IgD-negative memory B cell (primary cell): Measurements from ENCODE around the gene BFSP2. TPM values are rescaled to one million over a fixed set of nuclear protein-coding genes. Genes with fewer than 3 reads are reported as not detected.

ENCODE experiments used
- H3K27ac Mint-ChIP-seq, 3 donors: one replicate each; pipeline ENCODE4 v1.8.0; 2020 to 2022; ENCODE audit warnings: mild to moderate bottlenecking in 3 of 3, mixed read lengths in 3 of 3, moderate library complexity in 1 of 3
- H3K27me3 Mint-ChIP-seq: one replicate; pipeline ENCODE4 v1.8.0; 2021; ENCODE audit warnings: mixed read lengths
- H3K36me3 Mint-ChIP-seq: one replicate; pipeline ENCODE4 v1.8.0; 2020; ENCODE audit warnings: mild to moderate bottlenecking, mixed read lengths
- H3K4me1 Mint-ChIP-seq, 3 donors: one replicate each; pipeline ENCODE4 v1.8.0; 2020 to 2022; ENCODE audit warnings: mixed read lengths in 3 of 3, mild to moderate bottlenecking in 1 of 3
- H3K4me3 Mint-ChIP-seq, 4 donors: one replicate each; pipeline ENCODE4 v1.8.0; 2020 to 2022; ENCODE audit warnings: mild to moderate bottlenecking in 4 of 4, mixed read lengths in 4 of 4, moderate library complexity in 3 of 4
- H3K9me3 Mint-ChIP-seq, 3 donors: one replicate each; pipeline ENCODE4 v1.8.0; 2020 to 2021; ENCODE audit warnings: mixed read lengths in 3 of 3, mild to moderate bottlenecking in 1 of 3
- polyA plus RNA-seq: library from polyadenylated mRNA; unstranded; fragments of 300-500 nt; fragmentation: Illumina TruSeq; gene quantifications from one replicate; pipeline ENCODE4 v1.2.3, GENCODE V29; 2021

The BFSP2 gene
- polyA plus RNA-seq, 1 donor from 2014 or later: 2.8 TPM

GRCh38 chr3:133393691-133394474 is 6.0 kb upstream of the BFSP2 start:
- Mint-ChIP-seq H3K27ac (no peak overlapping the region), H3K4me3 (no peak overlapping the region), H3K36me3 (no peaks in the 10 kb centered on the region), H3K27me3 (no peaks in the 10 kb centered on the region), H3K9me3 (peaks cover 0 to 2% (median 1%) of the 10 kb centered on the region in 3 donors), H3K4me1 (peaks cover 0 to 8% (median 2%) of the 10 kb centered on the region in 3 donors)

DNA sequence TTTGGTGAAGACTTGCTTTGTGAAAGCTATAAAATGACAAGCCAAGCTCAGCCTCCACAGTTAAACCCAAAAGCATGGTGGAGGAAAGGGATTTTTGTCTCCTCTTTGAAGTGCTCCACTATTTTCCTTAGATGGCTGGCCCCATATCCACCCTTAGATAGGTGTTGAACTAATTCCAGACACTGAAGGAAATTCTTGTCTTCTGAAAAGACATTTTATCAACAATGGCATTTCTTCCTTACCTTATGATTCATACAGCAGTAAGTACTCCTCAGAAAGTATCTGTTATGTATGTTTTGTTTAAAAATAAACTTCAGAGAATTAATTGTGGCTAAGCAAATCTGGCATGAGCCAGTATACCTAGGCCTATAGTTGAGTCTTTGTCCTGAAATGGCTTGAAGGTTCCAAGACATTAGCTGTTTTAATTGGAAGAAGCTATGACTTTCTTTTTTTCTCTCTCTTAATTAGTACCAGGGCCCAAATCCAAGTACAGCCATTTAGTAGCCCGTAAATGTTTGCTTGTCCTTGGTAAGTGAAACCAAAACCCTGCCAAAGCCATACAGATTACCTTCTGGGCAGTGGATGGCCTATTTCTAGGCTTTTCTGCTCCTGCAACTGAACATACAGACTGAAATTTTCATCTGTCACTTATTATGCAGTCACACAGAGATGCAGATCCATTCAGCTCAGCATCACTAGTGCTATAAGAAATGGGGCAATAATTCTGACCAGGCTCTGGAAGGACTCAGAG is 5.1 kb upstream of the BFSP2 start:
- no peaks in the 10 kb centered on the region for H3K27me3 Mint-ChIP-seq
- H3K9me3 Mint-ChIP-seq: peaks cover 0 to 2% (median 1%) of the 10 kb centered on the region in 3 donors
- no peak overlapping the region for H3K4me3 Mint-ChIP-seq
- no peak overlapping the region for H3K27ac Mint-ChIP-seq
- peaks cover 0 to 8% (median 2%) of the 10 kb centered on the region in 3 donors for H3K4me1 Mint-ChIP-seq
- H3K36me3 Mint-ChIP-seq: no peaks in the 10 kb centered on the region

DNA sequence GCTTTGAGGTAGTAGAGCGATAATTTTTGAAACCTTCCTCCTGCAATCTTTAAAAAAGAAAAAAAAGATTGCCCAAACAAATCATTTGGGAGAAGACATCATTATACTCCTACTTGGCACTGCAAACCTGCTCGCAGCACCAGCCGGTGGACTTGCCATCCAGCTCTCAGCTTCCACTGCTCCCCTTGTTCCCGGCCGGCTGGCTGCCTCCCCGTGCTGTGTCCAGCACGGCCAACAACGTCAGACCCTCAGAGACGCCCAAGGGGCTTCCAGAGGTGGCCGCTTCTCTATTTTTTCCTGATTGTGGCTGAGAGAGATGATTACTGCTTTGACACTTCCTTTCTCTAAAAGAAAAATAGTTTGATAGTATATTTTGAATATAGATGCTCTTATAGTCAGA is 3.0 kb upstream of the BFSP2 start:
- Mint-ChIP-seq H3K27me3 (no peaks in the 10 kb centered on the region), H3K36me3 (no peaks in the 10 kb centered on the region), H3K4me3 (no peak overlapping the region), H3K27ac (no peak overlapping the region), H3K9me3 (peaks cover 0 to 2% (median 1%) of the 10 kb centered on the region in 3 donors), H3K4me1 (peaks cover 0 to 8% (median 2%) of the 10 kb centered on the region in 3 donors)

GRCh38 chr3:133401374-133402135 is 1.7 kb downstream of the BFSP2 start:
- Mint-ChIP-seq H3K9me3 (peaks cover 0 to under 1% (median 0%) of the 10 kb centered on the region in 3 donors), H3K4me3 (no peak overlapping the region), H3K27me3 (no peaks in the 10 kb centered on the region), H3K36me3 (no peaks in the 10 kb centered on the region), H3K27ac (no peak overlapping the region), H3K4me1 (no peaks in the 10 kb centered on the region)

DNA sequence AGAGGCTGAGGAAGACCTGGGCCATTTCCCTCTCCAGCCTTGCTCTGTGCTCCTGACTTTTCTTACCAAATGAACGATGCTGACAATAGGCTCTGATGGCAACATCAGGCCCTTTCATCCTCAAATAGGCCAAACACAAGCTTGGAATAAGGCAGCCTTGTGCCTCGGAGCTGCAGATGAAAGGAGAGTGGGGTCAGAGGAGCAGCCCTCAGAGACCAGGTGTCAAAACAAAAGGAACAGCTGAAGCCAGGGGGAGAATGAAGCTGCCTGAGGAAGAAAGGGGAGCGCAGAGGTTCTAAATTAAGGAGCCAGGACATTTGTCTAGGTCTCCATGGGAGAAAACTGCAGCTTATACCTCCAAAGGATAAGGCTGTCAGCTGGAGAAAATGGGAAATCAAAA is 5.1 kb downstream of the BFSP2 start:
- Mint-ChIP-seq H3K4me3 (no peak overlapping the region), H3K9me3 (peaks cover 0 to 1% (median 0%) of the 10 kb centered on the region in 3 donors), H3K27ac (peak overlapping the region in 1 of 3 donors; percentile 57), H3K36me3 (no peaks in the 10 kb centered on the region), H3K27me3 (peaks cover 4% of the 10 kb centered on the region), H3K4me1 (no peaks in the 10 kb centered on the region)

DNA sequence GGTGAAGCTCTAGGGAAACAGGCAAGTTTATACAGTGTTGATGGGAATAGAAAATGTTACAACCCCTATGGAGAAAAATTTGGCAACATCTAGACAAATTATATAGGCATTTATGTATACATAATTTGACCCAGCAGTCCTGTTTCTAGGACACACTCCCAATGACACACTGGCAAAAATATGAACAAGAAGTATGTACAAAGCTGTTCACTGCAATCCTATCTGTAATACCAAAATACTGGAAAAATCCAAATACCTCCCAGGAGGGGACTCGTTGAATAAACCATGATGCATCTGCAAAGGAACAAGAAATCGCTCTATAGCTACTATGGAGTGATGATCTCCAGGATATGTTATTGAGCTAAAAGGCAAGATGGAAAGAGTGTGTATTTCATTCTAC is 8.5 kb downstream of the BFSP2 start:
- Mint-ChIP-seq H3K4me1 (peaks cover 0 to 4% (median 3%) of the 10 kb centered on the region in 3 donors), H3K27ac (no peak overlapping the region), H3K36me3 (no peaks in the 10 kb centered on the region), H3K27me3 (peaks cover 4% of the 10 kb centered on the region), H3K4me3 (no peak overlapping the region), H3K9me3 (peaks cover 0 to 1% (median 0%) of the 10 kb centered on the region in 3 donors)

DNA sequence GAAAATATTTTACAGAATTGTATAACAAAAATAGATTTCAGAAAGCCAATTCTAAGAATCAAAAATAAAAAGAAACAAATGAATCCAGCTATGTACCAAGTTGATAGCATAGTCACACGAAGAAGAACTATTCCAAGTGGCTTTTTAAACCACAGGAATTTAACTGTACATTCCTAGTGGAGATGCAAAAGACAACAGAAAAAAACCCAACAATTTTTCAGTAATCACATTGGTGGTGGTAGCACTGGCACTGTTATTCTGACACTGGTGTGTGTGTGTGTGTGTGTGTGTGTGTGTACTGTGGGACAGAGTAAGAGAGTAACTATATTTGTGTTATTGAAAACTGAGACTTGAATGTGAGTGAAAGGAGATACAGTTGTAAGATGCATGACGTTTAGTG is 9.1 kb downstream of the BFSP2 start:
- Mint-ChIP-seq H3K27me3 (peaks cover 4% of the 10 kb centered on the region), H3K4me3 (no peak overlapping the region)

DNA sequence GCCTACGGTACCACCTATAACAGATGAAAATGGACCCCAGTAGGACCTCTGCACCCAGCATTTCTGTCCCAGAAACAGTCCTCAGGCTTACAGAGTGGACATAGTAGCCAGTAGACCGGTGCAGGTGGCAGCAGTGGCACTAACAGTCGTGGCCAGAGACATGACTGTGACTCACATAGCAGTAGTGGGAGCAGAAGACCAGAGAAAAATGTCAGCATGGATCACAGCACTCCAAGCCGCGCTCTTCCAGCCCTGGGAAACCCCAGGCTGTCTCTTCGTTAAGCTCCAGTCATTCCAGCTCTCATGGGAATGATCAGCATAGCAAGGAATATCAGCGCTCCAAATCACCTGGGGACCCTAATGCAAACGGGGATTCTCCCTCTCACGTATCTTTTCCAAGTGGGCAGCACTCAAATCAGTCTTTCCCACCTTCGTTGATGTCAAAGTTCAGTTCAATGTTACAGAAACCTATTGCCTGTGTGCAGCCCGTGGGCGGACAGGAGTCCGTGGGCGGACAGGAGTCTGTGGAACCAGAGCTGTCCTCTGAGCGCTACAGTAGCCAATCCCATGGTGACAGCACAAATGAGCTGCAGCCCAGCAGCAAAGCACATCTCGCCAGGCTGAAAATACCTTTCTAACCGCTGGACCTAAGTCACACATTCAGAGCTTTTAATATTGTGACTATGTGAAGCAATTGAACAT is 10.5 kb downstream of the BFSP2 start:
- Mint-ChIP-seq H3K27me3 (peaks cover 4% of the 10 kb centered on the region), H3K4me1 (peaks cover 0 to 7% (median 5%) of the 10 kb centered on the region in 3 donors), H3K36me3 (no peaks in the 10 kb centered on the region), H3K27ac (no peak overlapping the region), H3K4me3 (no peak overlapping the region), H3K9me3 (peaks cover 0 to 1% (median 0%) of the 10 kb centered on the region in 3 donors)

More for the DNA sequence above, 9.1 kb downstream of the BFSP2 start:
- Mint-ChIP-seq H3K4me1 (peaks cover 0 to 7% (median 5%) of the 10 kb centered on the region in 3 donors), H3K9me3 (peaks cover 0 to 1% (median 0%) of the 10 kb centered on the region in 3 donors), H3K36me3 (no peaks in the 10 kb centered on the region), H3K27ac (no peak overlapping the region)

GRCh38 chr3:133412183-133413132 is 12.6 kb downstream of the BFSP2 start:
- Mint-ChIP-seq H3K9me3 (no peaks in the 10 kb centered on the region), H3K4me1 (peaks cover 0 to 7% (median 5%) of the 10 kb centered on the region in 3 donors), H3K36me3 (no peaks in the 10 kb centered on the region), H3K27ac (no peak overlapping the region), H3K27me3 (peaks cover 4% of the 10 kb centered on the region), H3K4me3 (no peak overlapping the region)

DNA sequence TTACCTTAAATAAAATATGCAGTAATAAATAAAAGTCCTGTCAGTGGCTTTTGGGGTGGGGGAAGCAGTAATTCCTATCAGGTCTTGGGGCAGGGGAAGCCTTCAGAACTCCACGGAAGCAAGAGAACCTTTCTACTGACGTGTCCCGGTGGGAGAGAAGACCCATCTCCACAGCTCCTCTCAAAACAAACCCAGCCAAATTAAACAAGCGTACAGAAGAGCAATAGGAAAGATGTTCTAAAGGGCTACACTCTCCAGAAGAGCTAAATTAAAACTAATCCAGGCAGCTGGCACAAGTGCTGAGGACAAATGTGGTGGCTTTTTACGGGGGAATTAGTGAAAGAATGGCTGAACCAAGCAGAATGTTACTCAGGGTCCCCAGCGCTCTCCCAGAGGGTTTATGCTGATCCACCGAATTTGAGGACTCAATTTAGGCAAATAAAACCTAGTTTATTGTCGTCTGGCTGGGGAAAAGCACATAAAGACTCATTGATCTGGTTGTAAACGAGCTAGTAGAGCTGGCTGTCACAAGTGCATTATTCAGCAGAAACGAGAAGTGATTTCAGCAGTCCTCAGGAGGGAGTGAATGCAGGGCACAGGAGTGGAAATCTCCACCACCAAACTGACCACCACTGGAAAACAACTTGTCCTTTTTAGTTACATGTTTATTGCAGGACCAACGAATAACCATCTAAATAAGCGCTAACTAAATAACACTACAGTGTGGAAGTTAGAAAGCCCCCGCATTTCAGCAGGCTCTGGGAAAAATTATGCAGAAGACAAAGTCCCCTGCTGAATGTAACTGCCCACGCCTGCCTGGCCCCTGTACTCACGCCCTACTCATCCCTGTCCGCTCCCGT is 13.5 kb downstream of the BFSP2 start:
- Mint-ChIP-seq H3K36me3 (no peaks in the 10 kb centered on the region), H3K4me3 (peak overlapping the region in 1 of 4 donors; percentile 30), H3K27ac (no peak overlapping the region), H3K4me1 (peaks cover 0 to 7% (median 5%) of the 10 kb centered on the region in 3 donors), H3K9me3 (no peaks in the 10 kb centered on the region), H3K27me3 (peaks cover 4% of the 10 kb centered on the region)

- Mint-ChIP-seq H3K4me3 (no peak overlapping the region), H3K27me3 (peaks cover 4% of the 10 kb centered on the region), H3K36me3 (no peaks in the 10 kb centered on the region), H3K27ac (no peak overlapping the region), H3K4me1 (peaks cover 0 to 7% (median 5%) of the 10 kb centered on the region in 3 donors), H3K9me3 (no peaks in the 10 kb centered on the region)
Measured at GRCh38 chr3:133414021-133414392, 14.2 kb downstream of the BFSP2 start.

DNA sequence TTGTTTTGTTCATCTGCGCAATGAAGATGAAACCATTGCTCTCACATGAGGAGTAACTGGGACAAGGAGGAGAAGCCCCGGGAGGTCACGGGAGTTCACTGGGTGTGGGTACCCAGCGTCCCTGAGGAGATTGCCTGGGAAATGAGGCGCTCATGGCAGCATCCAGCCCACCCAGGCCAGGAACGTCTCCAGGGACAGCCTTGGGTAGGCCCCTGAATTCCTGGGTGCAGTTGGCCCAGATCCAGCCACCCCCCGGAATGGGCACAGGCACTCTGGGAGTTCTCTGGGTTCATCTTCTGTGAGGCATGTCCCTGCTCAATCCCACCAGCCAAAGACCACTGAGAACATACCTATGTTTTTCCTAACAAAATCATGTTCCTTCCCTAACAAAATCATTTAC is 18.5 kb downstream of the BFSP2 start:
- Mint-ChIP-seq H3K4me3 (no peak overlapping the region), H3K9me3 (no peaks in the 10 kb centered on the region), H3K27me3 (no peaks in the 10 kb centered on the region), H3K27ac (no peak overlapping the region), H3K4me1 (peaks cover 0 to 3% (median 2%) of the 10 kb centered on the region in 3 donors), H3K36me3 (no peaks in the 10 kb centered on the region)
